Measurements from ENCODE around the gene GHR.

The GHR gene

GRCh38 chr5:42518595-42519221, 95.5 kb downstream of the GHR start:
- DNase-seq = no peak

GRCh38 chr5:42520203-42520602, 97.0 kb downstream of the GHR start:
- no peak for DNase-seq

GRCh38 chr5:42520957-42521356, 97.7 kb downstream of the GHR start:
- DNase-seq = no peak

GRCh38 chr5:42521406-42521805, 98.2 kb downstream of the GHR start:
- no peak for DNase-seq

GRCh38 chr5:42522783-42523182, 99.5 kb downstream of the GHR start:
- DNase-seq = no peak

GRCh38 chr5:42526179-42526578, 102.9 kb downstream of the GHR start:
- no peak for DNase-seq

GRCh38 chr5:42531611-42532010, 108.4 kb downstream of the GHR start:
- DNase-seq = no peak

- no peak for DNase-seq
These were observed 118.9 kb downstream of the GHR start for GRCh38 chr5:42542106-42542505.

- DNase-seq = no peak
These were observed 120.5 kb downstream of the GHR start for GRCh38 chr5:42543774-42544173.

- no peak for DNase-seq
These were observed 121.8 kb downstream of the GHR start for GRCh38 chr5:42545038-42545437.

- no peak for DNase-seq
These were observed 123.9 kb downstream of the GHR start for GRCh38 chr5:42547141-42547540.

- no peak for DNase-seq
These were observed 124.7 kb downstream of the GHR start for GRCh38 chr5:42547894-42548293.

GRCh38 chr5:42552597-42552996, 129.4 kb downstream of the GHR start:
- no peak for DNase-seq

- DNase-seq = no peak
These were observed 130.2 kb downstream of the GHR start for GRCh38 chr5:42553461-42553860.

- DNase-seq = no peak
These were observed 131.8 kb downstream of the GHR start for GRCh38 chr5:42555010-42555409.

- no peak for DNase-seq
These were observed 132.6 kb downstream of the GHR start for GRCh38 chr5:42555797-42556196.

GRCh38 chr5:42557689-42558088, 134.4 kb downstream of the GHR start:
- no peak for DNase-seq

GRCh38 chr5:42561656-42562055, 138.4 kb downstream of the GHR start:
- DNase-seq = no peak

GRCh38 chr5:42564689-42565356, 141.6 kb downstream of the GHR start:
- DNase-seq = no peak

- DNase-seq = no peak
These were observed 143.5 kb downstream of the GHR start for GRCh38 chr5:42566652-42567295.

GRCh38 chr5:42569325-42569724, 146.1 kb downstream of the GHR start:
- DNase-seq = no peak

GRCh38 chr5:42569953-42570548, 146.8 kb downstream of the GHR start:
- DNase-seq = no peak

- DNase-seq = no peak
These were observed 148.0 kb downstream of the GHR start for GRCh38 chr5:42570966-42571960.
